Transverse colon (tissue), 4 donors: Measurements from ENCODE around the gene SLC8A3. TPM values are rescaled to one million over a fixed set of nuclear protein-coding genes. Genes with fewer than 3 reads are reported as not detected.

ENCODE experiments used
- DNase-seq: peaks from one replicate; pipeline ENCODE4 v3.0.0-alpha.2; 2019
- H3K27ac ChIP-seq, 4 donors: fragments of 200-600 bp; sonication (generic); 2 replicates each; pipeline ENCODE4 v1.5.1; 2016 to 2018; ENCODE audit warnings: inconsistent platforms in 4 of 4
- H3K27me3 ChIP-seq: fragments of 200-600 bp; sonication (generic); 2 replicates; pipeline ENCODE4 v1.5.1; 2017; ENCODE audit warnings: inconsistent platforms
- H3K36me3 ChIP-seq, 4 donors: fragments of 200-600 bp; sonication (generic); 2 replicates each; pipeline ENCODE4 v1.5.1; 2017 to 2019; ENCODE audit warnings: inconsistent platforms in 4 of 4
- H3K4me1 ChIP-seq, 4 donors: fragments of 200-600 bp; sonication (generic); 2 replicates each; pipeline ENCODE4 v1.5.1; 2017 to 2020; ENCODE audit warnings: inconsistent platforms in 4 of 4
- H3K4me3 ChIP-seq, 4 donors: fragments of 200-600 bp; sonication (generic); 1 replicate in 1 of 4; 2 replicates in 3 of 4; pipeline versions ENCODE4 v1.5.1 to v1.6.1; 2017 to 2019; ENCODE audit warnings: inconsistent platforms in 4 of 4
- H3K9me3 ChIP-seq, 2 donors: fragments of 200-600 bp; sonication (generic); 2 replicates each; pipeline ENCODE4 v1.5.1; 2017 to 2019; ENCODE audit warnings: inconsistent platforms in 2 of 2
- EP300 ChIP-seq: sonication (generic); formaldehyde crosslinking; IDR thresholded peaks from one replicate; pipeline ENCODE4 v1.6.1; 2017; ENCODE audit warnings: antibody characterized with exemption, low read depth
- POLR2A ChIP-seq: fragments of 450-650 bp; IDR thresholded peaks from one replicate; pipeline ENCODE4 v1.6.1; 2016; ENCODE audit warnings: antibody characterized with exemption, mild to moderate bottlenecking, moderate library complexity
- POLR2AphosphoS5 ChIP-seq, 3 donors: sonication (generic); formaldehyde crosslinking; IDR thresholded peaks; one replicate each; pipeline ENCODE4 v1.6.1; 2016; ENCODE audit warnings: antibody characterized with exemption in 3 of 3
- whole genome bisulfite sequencing, 2 donors: methylation state at CpG; one replicate each; pipeline ENCODE4 v1.1.5; 2018; ENCODE audit warnings: low coverage in 1 of 2; 5-methylcytosine and 5-hydroxymethylcytosine counted together
- in situ Hi-C, 4 donors: fragments of 200-750 bp; cut with MboI; loops; one replicate each; pipeline versions ENCODE4 v1.15.0 to v1.15.1; 2017; ENCODE audit warnings: low sequenced_read_pairs in 3 of 4, low pct_ligation_motif_present in 1 of 4, low pct_unique_long_range_greater_than_20kb in 1 of 4
- intact Hi-C: fragments of 100-400 bp; cut with DNase I; formaldehyde crosslinking; loops from one replicate; pipeline ENCODE4 v1.15.1; 2023; ENCODE audit warnings: low total_unique reads
- total RNA-seq, 4 donors: library from RNA; depleted of rRNA; stranded (reverse); fragments of >200 nt; gene quantifications; one replicate each; pipeline ENCODE4 v1.1.0, GENCODE V29; 2016
- TF ChIP-seq, protein P1 (sequence below), 5 experiments: fragments of 200-600 bp in 3 of 5; fragments of 450-650 bp in 2 of 5; sonication (generic) in 3 of 5; IDR thresholded peaks; 1 replicate in 2 of 5; 2 replicates in 3 of 5; pipeline ENCODE4 v1.5.1; 2016 to 2017; ENCODE audit warnings: antibody characterized with exemption in 5 of 5, inconsistent platforms in 3 of 5, mild to moderate bottlenecking in 2 of 5, moderate library complexity in 1 of 5

Gene SLC8A3
- total RNA-seq, 4 donors from 2014 or later: 0.27 to 1.9 (median 0.32) TPM; not detected in 1

DNA sequence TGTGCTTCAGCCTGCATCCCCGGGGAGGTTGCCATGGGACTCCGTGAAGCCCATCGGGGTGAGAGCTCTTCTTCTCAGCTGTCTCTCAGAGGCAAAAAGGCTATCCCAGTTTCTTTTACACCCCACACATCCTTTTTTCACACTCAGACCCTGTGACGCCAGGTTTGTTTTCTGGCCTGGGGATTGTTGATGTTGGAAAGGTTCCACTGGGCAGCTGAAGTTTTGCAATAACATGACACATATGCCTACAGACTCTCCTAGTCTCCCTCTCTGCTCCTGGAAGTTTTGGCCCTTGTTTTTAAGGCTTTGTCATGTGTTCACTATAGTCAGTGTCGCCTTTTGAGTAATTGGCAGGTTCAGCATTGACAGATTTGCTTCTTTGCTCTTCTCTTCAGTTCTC is 190.9 kb downstream of the SLC8A3 start:
- DNase-seq: no peak
- peaks cover 10% of the 10 kb centered on the region for H3K27me3 ChIP-seq
- intact Hi-C loops: no loop called here
- H3K36me3 ChIP-seq: no peaks in the 10 kb centered on the region
- TF ChIP-seq EP300 (no peak), POLR2A (no peak), POLR2AphosphoS5 (IDR thresholded peaks at IDR 0.05) (no peak)
- TF ChIP-seq, protein P1, sequence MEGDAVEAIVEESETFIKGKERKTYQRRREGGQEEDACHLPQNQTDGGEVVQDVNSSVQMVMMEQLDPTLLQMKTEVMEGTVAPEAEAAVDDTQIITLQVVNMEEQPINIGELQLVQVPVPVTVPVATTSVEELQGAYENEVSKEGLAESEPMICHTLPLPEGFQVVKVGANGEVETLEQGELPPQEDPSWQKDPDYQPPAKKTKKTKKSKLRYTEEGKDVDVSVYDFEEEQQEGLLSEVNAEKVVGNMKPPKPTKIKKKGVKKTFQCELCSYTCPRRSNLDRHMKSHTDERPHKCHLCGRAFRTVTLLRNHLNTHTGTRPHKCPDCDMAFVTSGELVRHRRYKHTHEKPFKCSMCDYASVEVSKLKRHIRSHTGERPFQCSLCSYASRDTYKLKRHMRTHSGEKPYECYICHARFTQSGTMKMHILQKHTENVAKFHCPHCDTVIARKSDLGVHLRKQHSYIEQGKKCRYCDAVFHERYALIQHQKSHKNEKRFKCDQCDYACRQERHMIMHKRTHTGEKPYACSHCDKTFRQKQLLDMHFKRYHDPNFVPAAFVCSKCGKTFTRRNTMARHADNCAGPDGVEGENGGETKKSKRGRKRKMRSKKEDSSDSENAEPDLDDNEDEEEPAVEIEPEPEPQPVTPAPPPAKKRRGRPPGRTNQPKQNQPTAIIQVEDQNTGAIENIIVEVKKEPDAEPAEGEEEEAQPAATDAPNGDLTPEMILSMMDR (IDR thresholded peaks at IDR 0.05): no peak
- no peaks in the 10 kb centered on the region for H3K9me3 ChIP-seq
- no peaks in the 10 kb centered on the region for H3K4me1 ChIP-seq
- no peak overlapping the region for H3K4me3 ChIP-seq
- in situ Hi-C loops: no loop called here
- WGBS, 2 donors: 67 to 73% methylated on average over 2 to 5 of the region's 5 CpGs
- no peak overlapping the region for H3K27ac ChIP-seq

- 100% methylated on average over 1 of the region's 1 CpG; no CpG with 5 or more reads in 1 of the 2 donors for WGBS, 2 donors
- no peaks in the 10 kb centered on the region for H3K9me3 ChIP-seq
- H3K27ac ChIP-seq: no peak overlapping the region
- no peak for TF ChIP-seq POLR2A
- TF ChIP-seq EP300: no peak
- no peak for TF ChIP-seq POLR2AphosphoS5 (IDR thresholded peaks at IDR 0.05)
- TF ChIP-seq, protein P1 (IDR thresholded peaks at IDR 0.05): no peak
- H3K27me3 ChIP-seq: peaks cover 10% of the 10 kb centered on the region
- H3K36me3 ChIP-seq: no peaks in the 10 kb centered on the region
- H3K4me1 ChIP-seq: no peaks in the 10 kb centered on the region
- in situ Hi-C loops (no loop called here), intact Hi-C loops (no loop called here)
- no peak overlapping the region for H3K4me3 ChIP-seq
- DNase-seq: no peak
Observed at GRCh38 chr14:69996216-69996615, 192.5 kb downstream of the SLC8A3 start.

Other genes starting within 250 kb of the SLC8A3 start
- 10 to 100 TPM in 3 of 4 donors, 1 to 10 TPM in 1; 5.8 to 35.5 (median 23.5) TPM for gene COX16, start 170.7 kb upstream of the SLC8A3 start, total RNA-seq
- 10 to 100 TPM; 26.7 to 43.4 (median 32.0) TPM for gene SYNJ2BP, start 228.1 kb upstream of the SLC8A3 start, total RNA-seq